Liver (tissue), 3 donors: ENCODE measurements around the gene GLT6D1.

Experiments used
- EGR1 ChIP-seq, 2 donors: IDR thresholded peaks; 2 replicates each; pipeline ENCODE4 v1.6.1; 2016 to 2018; ENCODE audit warnings: antibody characterized with exemption in 2 of 2, low read depth in 2 of 2
- GABPA ChIP-seq, 2 donors: IDR thresholded peaks in 1 of 2; conservative IDR thresholded peaks in 1 of 2; 2 replicates each; pipeline ENCODE4 v1.6.1; 2016; ENCODE audit warnings: antibody characterized with exemption in 2 of 2, mild to moderate bottlenecking in 1 of 2, moderate library complexity in 1 of 2
- HNF4A ChIP-seq, 2 donors: conservative IDR thresholded peaks; 2 replicates each; pipeline ENCODE4 v1.6.1; 2016; ENCODE audit warnings: antibody characterized with exemption in 2 of 2, mild to moderate bottlenecking in 2 of 2
- JUND ChIP-seq, 2 donors: IDR thresholded peaks; 2 replicates each; pipeline ENCODE4 v1.6.1; 2016; ENCODE audit warnings: antibody characterized with exemption in 2 of 2
- RAD21 ChIP-seq, 2 donors: IDR thresholded peaks; 2 replicates each; pipeline ENCODE4 v1.6.1; 2016; ENCODE audit warnings: antibody characterized with exemption in 2 of 2, mild to moderate bottlenecking in 2 of 2
- RXRA ChIP-seq, 2 donors: IDR thresholded peaks; 2 replicates each; pipeline ENCODE4 v1.6.1; 2017 to 2018; ENCODE audit warnings: antibody characterized with exemption in 2 of 2, mild to moderate bottlenecking in 1 of 2
- SP1 ChIP-seq: IDR thresholded peaks from 2 replicates; pipeline ENCODE4 v1.6.1; 2018; ENCODE audit warnings: antibody characterized with exemption, mild to moderate bottlenecking
- TAF1 ChIP-seq: conservative IDR thresholded peaks from 2 replicates; pipeline ENCODE4 v1.6.1; 2016; ENCODE audit warnings: antibody characterized with exemption, mild to moderate bottlenecking
- YY1 ChIP-seq: IDR thresholded peaks from 2 replicates; pipeline ENCODE4 v1.6.1; 2016; ENCODE audit warnings: antibody characterized with exemption, mild to moderate bottlenecking
- TF ChIP-seq, protein P1 (sequence below): fragments of 150-350 bp; IDR thresholded peaks from 2 replicates; pipeline ENCODE4 v1.5.1; 2017; ENCODE audit warnings: improper control_type of control experiment, low read depth, low read length; ENCODE audit not compliant: missing input control
- TF ChIP-seq, protein P2 (sequence below): IDR thresholded peaks from 2 replicates; pipeline ENCODE4 v1.6.1; 2016; ENCODE audit warnings: antibody characterized with exemption
- TF ChIP-seq, protein P3 (sequence below): IDR thresholded peaks from 2 replicates; pipeline ENCODE4 v1.6.1; 2016; ENCODE audit warnings: antibody characterized with exemption
- TF ChIP-seq, protein P4 (sequence below): IDR thresholded peaks from 2 replicates; pipeline ENCODE4 v1.6.1; 2016; ENCODE audit warnings: antibody characterized with exemption
- TF ChIP-seq, protein P5 (sequence below): IDR thresholded peaks from 2 replicates; pipeline ENCODE4 v1.6.1; 2016; ENCODE audit warnings: antibody characterized with exemption, mild to moderate bottlenecking
- donor health status: healthy.
- donor health status: healthy.

DNA sequence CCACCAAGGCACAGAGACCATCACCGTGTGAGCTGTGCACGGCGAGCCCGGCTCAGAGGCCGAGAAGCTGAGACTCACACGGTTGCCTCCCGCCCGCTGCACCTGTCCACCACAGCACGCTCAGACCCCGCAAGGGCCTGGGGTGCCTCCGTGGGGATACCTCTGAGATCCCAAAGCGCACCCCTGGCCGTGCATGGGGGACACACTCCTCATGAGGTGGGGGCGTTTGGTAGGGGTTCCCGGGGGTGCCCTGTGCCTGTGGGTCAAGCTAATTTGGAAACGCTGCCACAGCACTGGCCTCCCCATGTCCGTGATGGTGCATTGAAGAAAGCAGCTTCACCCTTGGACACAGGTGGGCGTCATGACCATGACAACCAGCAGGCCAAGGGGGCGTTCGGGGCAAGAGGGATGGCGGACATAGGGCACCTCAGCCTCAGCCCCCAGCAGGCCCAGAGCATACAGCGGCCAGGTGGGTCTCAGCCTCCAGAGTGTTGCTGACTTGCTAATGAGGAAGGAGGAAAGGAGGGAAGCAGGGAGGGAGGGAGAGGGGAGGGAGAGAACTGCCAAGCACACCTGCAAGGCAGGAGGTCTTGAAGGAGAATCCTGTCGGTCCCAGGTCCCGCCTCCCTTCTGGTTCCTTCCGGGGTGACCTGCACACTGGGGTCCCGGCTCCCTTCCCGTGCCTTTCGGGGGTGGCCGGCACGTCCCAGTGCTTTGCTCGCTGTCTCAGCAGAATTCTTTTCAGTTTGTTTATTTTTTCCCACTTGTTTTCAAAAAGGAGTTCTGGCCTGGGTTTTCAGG, 34.7 kb downstream of the GLT6D1 start:
- TF ChIP-seq, protein P1, sequence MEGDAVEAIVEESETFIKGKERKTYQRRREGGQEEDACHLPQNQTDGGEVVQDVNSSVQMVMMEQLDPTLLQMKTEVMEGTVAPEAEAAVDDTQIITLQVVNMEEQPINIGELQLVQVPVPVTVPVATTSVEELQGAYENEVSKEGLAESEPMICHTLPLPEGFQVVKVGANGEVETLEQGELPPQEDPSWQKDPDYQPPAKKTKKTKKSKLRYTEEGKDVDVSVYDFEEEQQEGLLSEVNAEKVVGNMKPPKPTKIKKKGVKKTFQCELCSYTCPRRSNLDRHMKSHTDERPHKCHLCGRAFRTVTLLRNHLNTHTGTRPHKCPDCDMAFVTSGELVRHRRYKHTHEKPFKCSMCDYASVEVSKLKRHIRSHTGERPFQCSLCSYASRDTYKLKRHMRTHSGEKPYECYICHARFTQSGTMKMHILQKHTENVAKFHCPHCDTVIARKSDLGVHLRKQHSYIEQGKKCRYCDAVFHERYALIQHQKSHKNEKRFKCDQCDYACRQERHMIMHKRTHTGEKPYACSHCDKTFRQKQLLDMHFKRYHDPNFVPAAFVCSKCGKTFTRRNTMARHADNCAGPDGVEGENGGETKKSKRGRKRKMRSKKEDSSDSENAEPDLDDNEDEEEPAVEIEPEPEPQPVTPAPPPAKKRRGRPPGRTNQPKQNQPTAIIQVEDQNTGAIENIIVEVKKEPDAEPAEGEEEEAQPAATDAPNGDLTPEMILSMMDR, result no peak
- no peak for TF ChIP-seq JUND (IDR thresholded peaks at IDR 0.05)
- TF ChIP-seq GABPA (IDR thresholded peaks at IDR 0.05 in 1 of 2, conservative IDR thresholded peaks at IDR 0.05 in 1 of 2), result no peak
- TF ChIP-seq RAD21 (IDR thresholded peaks at IDR 0.05), result no peak
- TF ChIP-seq HNF4A (conservative IDR thresholded peaks at IDR 0.05), result no peak
- TF ChIP-seq, protein P2, sequence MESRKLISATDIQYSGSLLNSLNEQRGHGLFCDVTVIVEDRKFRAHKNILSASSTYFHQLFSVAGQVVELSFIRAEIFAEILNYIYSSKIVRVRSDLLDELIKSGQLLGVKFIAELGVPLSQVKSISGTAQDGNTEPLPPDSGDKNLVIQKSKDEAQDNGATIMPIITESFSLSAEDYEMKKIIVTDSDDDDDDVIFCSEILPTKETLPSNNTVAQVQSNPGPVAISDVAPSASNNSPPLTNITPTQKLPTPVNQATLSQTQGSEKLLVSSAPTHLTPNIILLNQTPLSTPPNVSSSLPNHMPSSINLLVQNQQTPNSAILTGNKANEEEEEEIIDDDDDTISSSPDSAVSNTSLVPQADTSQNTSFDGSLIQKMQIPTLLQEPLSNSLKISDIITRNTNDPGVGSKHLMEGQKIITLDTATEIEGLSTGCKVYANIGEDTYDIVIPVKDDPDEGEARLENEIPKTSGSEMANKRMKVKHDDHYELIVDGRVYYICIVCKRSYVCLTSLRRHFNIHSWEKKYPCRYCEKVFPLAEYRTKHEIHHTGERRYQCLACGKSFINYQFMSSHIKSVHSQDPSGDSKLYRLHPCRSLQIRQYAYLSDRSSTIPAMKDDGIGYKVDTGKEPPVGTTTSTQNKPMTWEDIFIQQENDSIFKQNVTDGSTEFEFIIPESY, result no peak
- no peak for TF ChIP-seq TAF1
- TF ChIP-seq SP1, result no peak
- TF ChIP-seq, protein P3, sequence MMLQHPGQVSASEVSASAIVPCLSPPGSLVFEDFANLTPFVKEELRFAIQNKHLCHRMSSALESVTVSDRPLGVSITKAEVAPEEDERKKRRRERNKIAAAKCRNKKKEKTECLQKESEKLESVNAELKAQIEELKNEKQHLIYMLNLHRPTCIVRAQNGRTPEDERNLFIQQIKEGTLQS, result no peak
- TF ChIP-seq, protein P4, sequence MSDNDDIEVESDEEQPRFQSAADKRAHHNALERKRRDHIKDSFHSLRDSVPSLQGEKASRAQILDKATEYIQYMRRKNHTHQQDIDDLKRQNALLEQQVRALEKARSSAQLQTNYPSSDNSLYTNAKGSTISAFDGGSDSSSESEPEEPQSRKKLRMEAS, result no peak
- no peak for TF ChIP-seq YY1
- TF ChIP-seq, protein P5, sequence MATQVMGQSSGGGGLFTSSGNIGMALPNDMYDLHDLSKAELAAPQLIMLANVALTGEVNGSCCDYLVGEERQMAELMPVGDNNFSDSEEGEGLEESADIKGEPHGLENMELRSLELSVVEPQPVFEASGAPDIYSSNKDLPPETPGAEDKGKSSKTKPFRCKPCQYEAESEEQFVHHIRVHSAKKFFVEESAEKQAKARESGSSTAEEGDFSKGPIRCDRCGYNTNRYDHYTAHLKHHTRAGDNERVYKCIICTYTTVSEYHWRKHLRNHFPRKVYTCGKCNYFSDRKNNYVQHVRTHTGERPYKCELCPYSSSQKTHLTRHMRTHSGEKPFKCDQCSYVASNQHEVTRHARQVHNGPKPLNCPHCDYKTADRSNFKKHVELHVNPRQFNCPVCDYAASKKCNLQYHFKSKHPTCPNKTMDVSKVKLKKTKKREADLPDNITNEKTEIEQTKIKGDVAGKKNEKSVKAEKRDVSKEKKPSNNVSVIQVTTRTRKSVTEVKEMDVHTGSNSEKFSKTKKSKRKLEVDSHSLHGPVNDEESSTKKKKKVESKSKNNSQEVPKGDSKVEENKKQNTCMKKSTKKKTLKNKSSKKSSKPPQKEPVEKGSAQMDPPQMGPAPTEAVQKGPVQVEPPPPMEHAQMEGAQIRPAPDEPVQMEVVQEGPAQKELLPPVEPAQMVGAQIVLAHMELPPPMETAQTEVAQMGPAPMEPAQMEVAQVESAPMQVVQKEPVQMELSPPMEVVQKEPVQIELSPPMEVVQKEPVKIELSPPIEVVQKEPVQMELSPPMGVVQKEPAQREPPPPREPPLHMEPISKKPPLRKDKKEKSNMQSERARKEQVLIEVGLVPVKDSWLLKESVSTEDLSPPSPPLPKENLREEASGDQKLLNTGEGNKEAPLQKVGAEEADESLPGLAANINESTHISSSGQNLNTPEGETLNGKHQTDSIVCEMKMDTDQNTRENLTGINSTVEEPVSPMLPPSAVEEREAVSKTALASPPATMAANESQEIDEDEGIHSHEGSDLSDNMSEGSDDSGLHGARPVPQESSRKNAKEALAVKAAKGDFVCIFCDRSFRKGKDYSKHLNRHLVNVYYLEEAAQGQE, result no peak
- TF ChIP-seq EGR1 (IDR thresholded peaks at IDR 0.05; ENCODE audit: low read depth in 2 of 2), result no peak
- no peak for TF ChIP-seq RXRA (IDR thresholded peaks at IDR 0.05)
